Vein endothelial cell (primary cell): ENCODE measurements around the gene TMEM150B. TPM values are rescaled to one million over a fixed set of nuclear protein-coding genes. Genes with fewer than 3 reads are reported as not detected.

Source experiments
- total RNA-seq: library from RNA; depleted of rRNA; stranded (reverse); fragments of >200 nt; gene quantifications from 2 replicates; pipeline ENCODE4 v1.2.3, GENCODE V29; 2012

TMEM150B gene, protein sequence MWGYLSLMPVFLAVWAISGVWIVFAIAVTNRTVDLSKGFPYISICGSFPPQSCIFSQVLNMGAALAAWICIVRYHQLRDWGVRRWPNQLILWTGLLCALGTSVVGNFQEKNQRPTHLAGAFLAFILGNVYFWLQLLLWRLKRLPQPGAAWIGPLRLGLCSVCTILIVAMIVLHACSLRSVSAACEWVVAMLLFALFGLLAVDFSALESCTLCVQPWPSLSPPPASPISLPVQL
- not detected in 2 replicates for total RNA-seq

GRCh38 chr19:55325172-55325571, at the start of gene TMEM150B:
TSS of gene TMEM150B (minus strand) at chr19:55325341. CDS start at chr19:55321036, 4,305 bp downstream.

DNA sequence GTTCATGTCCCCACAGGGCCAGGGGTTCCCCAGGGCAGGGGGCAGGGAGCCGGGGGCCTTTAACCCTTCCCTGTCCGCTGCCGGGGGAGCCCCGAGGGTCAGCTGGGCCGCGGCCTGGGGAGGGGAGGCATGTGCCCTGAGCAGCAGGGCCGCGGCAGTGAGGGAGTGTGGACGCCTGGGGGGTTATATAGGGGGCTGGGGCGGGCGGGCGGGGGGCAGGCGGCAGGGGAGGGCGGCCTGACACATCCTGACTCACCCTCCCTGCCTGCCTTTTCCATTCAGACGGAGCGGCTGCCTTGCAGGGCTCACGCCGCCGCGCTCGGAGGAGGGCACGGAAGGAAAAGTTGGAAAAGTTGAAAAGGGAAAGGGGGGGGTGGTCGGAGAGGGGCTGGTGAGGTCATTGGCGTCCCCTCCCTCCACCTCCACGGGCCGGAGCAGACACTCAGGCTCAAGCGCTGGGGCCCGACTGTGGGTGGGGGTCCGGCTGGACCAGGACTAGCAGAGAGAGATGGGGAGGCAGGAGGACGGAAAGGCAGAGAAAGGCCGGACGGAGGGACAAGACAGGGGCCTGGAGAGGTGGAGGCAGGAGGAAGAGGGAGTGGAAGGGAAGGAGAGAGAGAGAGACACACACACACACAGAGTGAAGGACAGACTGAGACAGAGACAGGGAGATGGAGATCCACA, 45.3 kb upstream of the TMEM150B start, which contains the start of gene IL11:
IL11 (minus strand) TSS at position 159 of the 684 bp plus-strand sequence; CDS start at position 6, 153 bp downstream.

DNA sequence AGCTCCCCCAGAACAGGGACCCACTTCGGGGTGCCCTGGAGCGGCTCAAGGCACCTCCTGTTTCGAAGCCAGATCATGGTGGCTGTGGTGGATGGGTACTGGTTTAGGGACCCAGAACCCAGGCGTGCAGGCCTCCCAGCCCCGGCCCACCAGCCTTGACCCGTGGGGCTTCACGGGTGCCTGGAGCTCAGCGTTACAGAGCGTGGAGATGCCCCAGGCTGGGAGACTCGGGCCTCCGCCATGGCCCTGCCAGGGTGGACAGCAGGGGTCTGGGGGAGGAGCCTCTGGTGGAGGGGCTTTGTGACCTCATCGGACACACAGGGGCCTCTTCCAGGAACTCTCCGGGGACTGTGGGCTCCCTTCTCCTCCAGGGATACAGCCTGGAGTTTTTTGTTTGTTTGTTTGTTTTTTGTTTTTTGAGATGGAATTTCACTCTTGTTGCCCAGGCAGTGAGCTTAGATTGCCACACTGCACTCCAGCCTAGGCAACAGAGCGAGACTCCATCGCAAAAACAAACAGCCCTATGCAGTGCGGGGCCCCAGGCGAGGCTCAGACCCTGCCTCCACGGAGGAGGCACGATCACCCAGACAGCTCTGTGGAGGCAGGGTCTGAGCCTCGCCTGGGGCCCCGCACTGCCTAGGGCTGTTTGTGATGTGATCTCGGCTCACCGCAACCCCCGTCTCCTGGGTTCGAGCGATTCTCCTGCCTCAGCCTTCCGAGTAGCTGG, 38.0 kb upstream of the TMEM150B start, which contains the start of gene GARIN5B:
GARIN5B (minus strand) TSS at position 271 of the 727 bp plus-strand sequence; CDS start at position 77, 194 bp downstream.

DNA sequence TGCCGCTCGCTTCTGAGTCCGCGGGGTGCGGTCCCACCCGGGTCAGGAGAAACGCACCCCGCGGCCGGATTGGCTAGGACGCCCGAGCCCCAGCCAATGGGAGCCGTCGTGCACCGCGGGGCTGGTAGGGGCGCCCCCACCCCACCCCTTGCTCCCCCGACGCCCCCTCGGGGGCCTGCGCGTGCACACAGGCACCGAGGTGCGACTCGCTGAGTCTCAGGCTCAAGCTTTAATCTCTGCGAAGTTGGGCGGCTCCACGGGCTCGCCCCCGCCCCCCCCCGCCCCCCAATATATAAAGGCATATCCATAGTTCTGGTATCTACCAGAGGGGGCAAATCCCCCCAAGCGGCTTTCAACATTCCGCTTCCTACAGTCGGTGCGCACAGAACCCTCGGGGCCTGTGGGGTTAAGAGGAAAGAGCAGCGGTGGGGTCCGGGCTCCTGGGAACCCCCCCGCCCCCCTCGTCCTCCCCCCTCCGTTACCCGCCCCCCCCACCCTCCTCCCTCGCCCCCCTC, 29.6 kb upstream of the TMEM150B start, which contains the start of gene COX6B2:
COX6B2 (minus strand) TSS at position 22 of the 515 bp plus-strand sequence. CDS start 198 bp downstream, outside the sequence.

GRCh38 chr19:55339105-55339888, 14.2 kb upstream of the TMEM150B start, which contains the start of gene KMT5C:
TSS of gene KMT5C (plus strand) at chr19:55339876. CDS start at chr19:55341937, 2,061 bp downstream.

DNA sequence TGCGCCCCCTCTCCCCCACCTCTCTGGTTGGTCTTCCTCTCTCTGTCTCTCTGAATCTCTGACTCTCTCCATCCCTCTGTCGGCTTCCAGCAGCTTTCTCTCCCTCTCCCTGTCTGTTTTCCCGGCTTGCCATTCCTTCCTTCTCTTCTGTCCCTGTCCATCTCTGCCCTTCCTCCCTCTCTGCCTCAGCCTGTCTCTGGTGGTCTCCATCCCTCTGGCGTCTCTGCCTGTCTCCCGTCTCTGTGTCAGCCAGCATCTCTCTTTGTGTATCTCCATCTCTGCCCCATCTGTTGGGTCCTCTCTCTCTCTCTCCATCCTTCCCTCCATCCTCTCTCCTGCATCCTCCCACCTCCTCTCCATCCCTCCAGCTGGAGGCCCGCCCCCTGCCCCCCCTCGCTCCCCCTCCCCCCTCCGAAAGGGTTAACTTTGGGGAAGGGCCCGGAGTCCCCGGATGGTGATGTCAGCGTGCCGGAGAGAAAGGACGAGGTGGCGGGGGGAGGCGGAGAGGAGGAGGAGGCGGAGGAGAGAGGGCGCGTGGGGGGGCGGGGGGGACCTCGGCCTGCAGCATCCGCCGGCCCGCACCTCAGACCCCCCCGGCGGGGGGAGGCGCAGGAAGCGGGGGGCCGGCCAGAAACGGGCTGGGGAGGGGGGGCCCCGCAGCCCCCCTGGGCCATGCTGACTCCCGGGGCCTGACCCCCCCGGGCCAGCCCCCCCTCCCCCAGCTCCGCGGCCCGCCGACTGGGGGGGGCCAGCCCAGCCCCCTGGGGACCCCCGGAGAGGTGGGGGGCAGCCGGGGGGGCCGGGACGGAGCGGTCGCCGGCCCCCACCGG, 41.4 kb downstream of the TMEM150B start, which contains the start of gene BRSK1:
BRSK1 (plus strand) TSS at position 450 of the 830 bp plus-strand sequence. CDS start 446 bp downstream, outside the sequence.

GRCh38 chr19:55279770-55280643, 45.1 kb downstream of the TMEM150B start, which contains the start of gene HSPBP1:
TSS of gene HSPBP1 (minus strand) at chr19:55280110. CDS start at chr19:55279608, 502 bp downstream.

Other genes with a start within 250 kb of the TMEM150B start
- 5.9 and 7.7 TPM in 2 replicates for gene EPS8L1, start 249.5 kb downstream of the TMEM150B start, total RNA-seq
- gene PPP1R12C, start 207.7 kb downstream of the TMEM150B start, total RNA-seq, result 64.1 and 89.2 TPM in 2 replicates
- not detected in 2 replicates for gene TNNT1, start 176.1 kb downstream of the TMEM150B start, total RNA-seq
- not detected in 2 replicates for gene TNNI3, start 167.6 kb downstream of the TMEM150B start, total RNA-seq
- 0.33 and 0.38 TPM in 2 replicates for gene DNAAF3, start 158.7 kb downstream of the TMEM150B start, total RNA-seq
- not detected in 2 replicates for gene SYT5, start 145.1 kb downstream of the TMEM150B start, total RNA-seq
- 0.48 and 0.65 TPM in 2 replicates for gene PTPRH, start 115.8 kb downstream of the TMEM150B start, total RNA-seq
- gene TMEM86B, start 96.6 kb downstream of the TMEM150B start, total RNA-seq, result 2.0 and 2.4 TPM in 2 replicates
- gene PPP6R1, start 66.3 kb downstream of the TMEM150B start, total RNA-seq, result 44.2 and 52.3 TPM in 2 replicates
- gene HSPBP1, start 45.2 kb downstream of the TMEM150B start, total RNA-seq, result 30.4 and 37.2 TPM in 2 replicates
- gene BRSK1, start 41.3 kb downstream of the TMEM150B start, total RNA-seq, result 0.29 and 1.3 TPM in 2 replicates
- 5.6 and 9.8 TPM in 2 replicates for gene KMT5C, start 14.5 kb upstream of the TMEM150B start, total RNA-seq
- not detected in 2 replicates for gene COX6B2, start 29.4 kb upstream of the TMEM150B start, total RNA-seq
- not detected in 2 replicates for gene GARIN5B, start 37.9 kb upstream of the TMEM150B start, total RNA-seq
- 0.33 TPM in 1 of 2 replicates, not detected in the other for gene IL11, start 45.1 kb upstream of the TMEM150B start, total RNA-seq
- gene TMEM190, start 51.5 kb upstream of the TMEM150B start, total RNA-seq, result not detected in 2 replicates
- gene TMEM238, start 59.0 kb upstream of the TMEM150B start, total RNA-seq, result 0.33 TPM in 1 of 2 replicates, not detected in the other
- gene RPL28, start 60.6 kb upstream of the TMEM150B start, total RNA-seq, result 445 and 511 TPM in 2 replicates
- gene UBE2S, start 82.4 kb upstream of the TMEM150B start, total RNA-seq, result 106 and 121 TPM in 2 replicates
- gene SHISA7, start 118.0 kb upstream of the TMEM150B start, total RNA-seq, result not detected in 2 replicates
- 60.9 and 67.6 TPM in 2 replicates for gene ISOC2, start 136.3 kb upstream of the TMEM150B start, total RNA-seq
- not detected in 2 replicates for gene C19orf85, start 139.4 kb upstream of the TMEM150B start, total RNA-seq
- 2.5 and 9.8 TPM in 2 replicates for gene ZNF628, start 151.3 kb upstream of the TMEM150B start, total RNA-seq
- gene NAT14, start 159.8 kb upstream of the TMEM150B start, total RNA-seq, result 10.7 and 15.7 TPM in 2 replicates
- gene SSC5D, start 163.1 kb upstream of the TMEM150B start, total RNA-seq, result 0.33 and 0.57 TPM in 2 replicates
- not detected in 2 replicates for gene SBK2, start 211.8 kb upstream of the TMEM150B start, total RNA-seq
- under 0.01 and 0.10 TPM in 2 replicates for gene SBK3, start 220.2 kb upstream of the TMEM150B start, total RNA-seq